ENCODE data around the gene TSN.

- no peak for TF ChIP-seq POLR2A (conservative IDR thresholded peaks at IDR 0.05)
- TF ChIP-seq HDAC6 (IDR thresholded peaks at IDR 0.05; ENCODE audit: low read depth, low read length): no peak
- no peak for TF ChIP-seq TSC22D4 (tag; IDR thresholded peaks at IDR 0.05)
- no peak for TF ChIP-seq REST (IDR thresholded peaks at IDR 0.05; ENCODE audit: borderline replicate concordance)
- no peak for TF ChIP-seq REST (CRISPR knock-in tag; IDR thresholded peaks at IDR 0.05; ENCODE audit: low read depth)
- TF ChIP-seq ZBED1 (IDR thresholded peaks at IDR 0.05): no peak
- TF ChIP-seq SMARCE1 (IDR thresholded peaks at IDR 0.05): no peak
- no peak for TF ChIP-seq TFE3 (CRISPR knock-in tag; IDR thresholded peaks at IDR 0.05)
- no peak for TF ChIP-seq TAF1 (IDR thresholded peaks at IDR 0.05; ENCODE audit: control insufficient read depth, extremely low read depth, insufficient read depth, low read length, severe bottlenecking)
- no peak for TF ChIP-seq SAFB (IDR thresholded peaks at IDR 0.05; ENCODE audit: borderline replicate concordance, low read depth, low read length)
- TF ChIP-seq CTCF (IDR thresholded peaks at IDR 0.05 in 2 of 3, conservative IDR thresholded peaks at IDR 0.05 in 1 of 3; ENCODE audit: insufficient read depth in 2 of 3, low read depth in 1 of 3, low read length in 3 of 3): no peak
- TF ChIP-seq MCM2 (IDR thresholded peaks at IDR 0.05; ENCODE audit: low read depth): no peak
- TF ChIP-seq HOMEZ (CRISPR knock-in tag; IDR thresholded peaks at IDR 0.05): no peak
- TF ChIP-seq STAT6 (CRISPR knock-in tag; IDR thresholded peaks at IDR 0.05): no peak
Measured at GRCh38 chr2:121771976-121772742, 16.7 kb downstream of the TSN start.
